ENCODE measurements around the gene MKS1. TPM values are rescaled to one million over a fixed set of nuclear protein-coding genes. Genes with fewer than 3 reads are reported as not detected.

Gene MKS1
- total and polyA plus RNA-seq, 10 of the 15 experiments (the other 5 are each of a cell fraction or from before 2014, with no cell fraction given), result 5.7 to 21.4 (median 13.9) TPM

- Histone ChIP-seq H3K27me3 (replicated peaks in 1 of 2; ENCODE audit: control insufficient read depth in 2 of 2, insufficient read depth in 2 of 2, low read length in 1 of 2) (peaks cover 0 to 4% of the 10 kb centered on the region in 2 experiments; a peak in 2 of 4 replicates), H3K36me3 (ENCODE audit: control insufficient read depth in 2 of 2, insufficient read depth in 2 of 2, low read length in 1 of 2) (no peaks in the 10 kb centered on the region), H3K9ac (ENCODE audit: control insufficient read depth, insufficient read depth, low read length) (no peak overlapping the region), H3K27ac (ENCODE audit: control insufficient read depth, insufficient read depth) (no peak overlapping the region), H4K20me1 (ENCODE audit: control insufficient read depth, insufficient read depth) (no peaks in the 10 kb centered on the region), H3K9me3 (replicated peaks; ENCODE audit: control insufficient read depth, insufficient read depth, low read length) (no peaks in the 10 kb centered on the region), H3K4me3 (no peak overlapping the region), H3K4me1 (ENCODE audit: control insufficient read depth, insufficient read depth, low read length) (peaks cover 3% of the 10 kb centered on the region), H2AFZ (ENCODE audit: control insufficient read depth, low read depth, low read length) (no peak overlapping the region), H3K79me2 (ENCODE audit: control insufficient read depth, insufficient read depth, low read length) (no peaks in the 10 kb centered on the region), H3K4me2 (ENCODE audit: control insufficient read depth, insufficient read depth) (no peak overlapping the region)
- in situ Hi-C loops (cut with MboI) (no loop called here), intact Hi-C loops (cut with micrococcal nuclease; ENCODE audit: unreplicated experiment) (no loop called here)
- ChIA-PET RAD21 (ENCODE audit: unreplicated experiment) (no interaction called here), SMC1A (ENCODE audit: uncharacterized antibody, unreplicated experiment) (no interaction called here), CTCF (interaction anchor here (0.9 to 1.2 kb wide), 2 partner anchors 37 to 56 kb away, joined by 3 to 5 read pairs; no protein-coding TSS in a partner anchor), POLR2A (no interaction called here)
- DNase-seq (ENCODE audit: low read depth, low spot score), result no peak
- BruUV-seq (replicated peaks), result no TSS peak
- no peak for ATAC-seq
- FAIRE-seq, result no peak
- 69% methylated on average over 14 of the region's 18 CpGs for WGBS (ENCODE audit: insufficient coverage, insufficient replicate concordance, low lambda C conversion rate, missing lambda C conversion rate)
- no peak for TF ChIP-seq IKZF1 (conservative IDR thresholded peaks at IDR 0.05)
- TF ChIP-seq CTCF (IDR thresholded peaks at IDR 0.05 in 2 of 3, conservative IDR thresholded peaks at IDR 0.05 in 1 of 3; ENCODE audit: control insufficient read depth in 2 of 3, extremely low read depth in 1 of 3, insufficient read depth in 1 of 3, low read depth in 3 of 3, low read length in 3 of 3), result 0 out of 6 replicates have a peak, but pooled peaks of 1 of the 3 experiments have one; percentile 3
- TF ChIP-seq EGR1 (IDR thresholded peaks at IDR 0.05; ENCODE audit: borderline replicate concordance in 1 of 2, low read depth in 2 of 2, low read length in 2 of 2), result no peak
- no peak for TF ChIP-seq RCOR1 (conservative IDR thresholded peaks at IDR 0.05; ENCODE audit: low read depth, low read length)
Measured at GRCh38 chr17:58193641-58194255, 25.3 kb downstream of the MKS1 start.

GRCh38 chr17:58192612-58193011 is 26.4 kb downstream of the MKS1 start, which contains the start of gene EPX:
EPX (plus strand) TSS chr17:58192726; CDS start chr17:58192847, 121 bp downstream.
- ChIA-PET SMC1A (ENCODE audit: uncharacterized antibody, unreplicated experiment) (no interaction called here), CTCF (no interaction called here), RAD21 (ENCODE audit: unreplicated experiment) (no interaction called here), POLR2A (no interaction called here)
- in situ Hi-C loops (cut with MboI), result no loop called here
- Histone ChIP-seq H3K9me3 (replicated peaks; ENCODE audit: control insufficient read depth, insufficient read depth, low read length) (no peaks in the 10 kb centered on the region), H4K20me1 (ENCODE audit: control insufficient read depth, insufficient read depth) (no peaks in the 10 kb centered on the region), H3K27ac (ENCODE audit: control insufficient read depth, insufficient read depth) (no peak within 1 kb of the TSS), H2AFZ (ENCODE audit: control insufficient read depth, low read depth, low read length) (no peak within 1 kb of the TSS), H3K27me3 (replicated peaks in 1 of 2; ENCODE audit: control insufficient read depth in 2 of 2, insufficient read depth in 2 of 2, low read length in 1 of 2) (peaks cover 0 to 2% of the 10 kb centered on the region in 2 experiments; a peak in 2 of 4 replicates), H3K79me2 (ENCODE audit: control insufficient read depth, insufficient read depth, low read length) (no peaks in the 10 kb centered on the region), H3K9ac (ENCODE audit: control insufficient read depth, insufficient read depth, low read length) (no peak within 1 kb of the TSS), H3K4me3 (no peak within 1 kb of the TSS), H3K4me1 (ENCODE audit: control insufficient read depth, insufficient read depth, low read length) (peaks cover 3% of the 10 kb centered on the region), H3K36me3 (ENCODE audit: control insufficient read depth in 2 of 2, insufficient read depth in 2 of 2, low read length in 1 of 2) (no peaks in the 10 kb centered on the region), H3K4me2 (ENCODE audit: control insufficient read depth, insufficient read depth) (no peak within 1 kb of the TSS)
- no TSS peak for BruUV-seq (replicated peaks)
- ATAC-seq, result no peak
- intact Hi-C loops (cut with micrococcal nuclease; ENCODE audit: unreplicated experiment), result no loop called here
- no peak for FAIRE-seq
- DNase-seq (ENCODE audit: low read depth, low spot score), result no peak
- 19% methylated on average over 3 of the region's 6 CpGs for WGBS (ENCODE audit: insufficient coverage, insufficient replicate concordance, low lambda C conversion rate, missing lambda C conversion rate)
- TF ChIP-seq RELB (IDR thresholded peaks at IDR 0.05; ENCODE audit: low read depth) (no peak), E2F4 (IDR thresholded peaks at IDR 0.05; ENCODE audit: low read depth, low read length) (no peak), POLR2A (IDR thresholded peaks at IDR 0.05; ENCODE audit: low read depth, low read length) (no peak), ATF2 (IDR thresholded peaks at IDR 0.05; ENCODE audit: low read length) (no peak), IKZF1 (conservative IDR thresholded peaks at IDR 0.05) (no peak)

Data from GM12878 (cell line).